ENCODE data around the gene ETV1.

DNA sequence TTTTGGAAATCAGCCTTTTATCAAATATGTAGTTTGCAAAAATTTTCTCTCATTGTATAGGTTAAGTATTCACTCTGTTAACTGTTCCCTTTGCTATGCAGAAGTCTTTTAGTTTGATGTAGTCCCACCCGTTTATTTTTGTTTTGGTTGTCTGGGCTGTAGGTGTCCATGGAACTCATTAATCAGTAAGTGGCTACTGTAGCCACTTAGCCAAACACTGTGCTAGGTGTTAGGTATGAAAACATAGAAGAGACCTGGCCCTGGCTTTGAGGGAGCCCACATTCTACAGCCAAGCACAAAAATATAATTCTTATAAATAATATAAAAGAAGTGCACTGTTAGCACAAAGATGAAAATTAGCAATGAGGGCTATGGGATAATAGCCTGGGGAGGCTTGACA lies 133.5 kb downstream of the ETV1 start:
- TF ChIP-seq, protein P1, sequence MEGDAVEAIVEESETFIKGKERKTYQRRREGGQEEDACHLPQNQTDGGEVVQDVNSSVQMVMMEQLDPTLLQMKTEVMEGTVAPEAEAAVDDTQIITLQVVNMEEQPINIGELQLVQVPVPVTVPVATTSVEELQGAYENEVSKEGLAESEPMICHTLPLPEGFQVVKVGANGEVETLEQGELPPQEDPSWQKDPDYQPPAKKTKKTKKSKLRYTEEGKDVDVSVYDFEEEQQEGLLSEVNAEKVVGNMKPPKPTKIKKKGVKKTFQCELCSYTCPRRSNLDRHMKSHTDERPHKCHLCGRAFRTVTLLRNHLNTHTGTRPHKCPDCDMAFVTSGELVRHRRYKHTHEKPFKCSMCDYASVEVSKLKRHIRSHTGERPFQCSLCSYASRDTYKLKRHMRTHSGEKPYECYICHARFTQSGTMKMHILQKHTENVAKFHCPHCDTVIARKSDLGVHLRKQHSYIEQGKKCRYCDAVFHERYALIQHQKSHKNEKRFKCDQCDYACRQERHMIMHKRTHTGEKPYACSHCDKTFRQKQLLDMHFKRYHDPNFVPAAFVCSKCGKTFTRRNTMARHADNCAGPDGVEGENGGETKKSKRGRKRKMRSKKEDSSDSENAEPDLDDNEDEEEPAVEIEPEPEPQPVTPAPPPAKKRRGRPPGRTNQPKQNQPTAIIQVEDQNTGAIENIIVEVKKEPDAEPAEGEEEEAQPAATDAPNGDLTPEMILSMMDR (IDR thresholded peaks at IDR 0.05; ENCODE audit: low read depth, low read length, poor library complexity, severe bottlenecking): no peak
- no peak for TF ChIP-seq EZH2phosphoT487 (IDR thresholded peaks at IDR 0.05; ENCODE audit: borderline replicate concordance, low read length)
